Right lobe of liver (tissue), 4 donors: ENCODE data around the gene B3GAT3.

Experiments used
- CTCF ChIP-seq, 4 donors: fragments of 200-600 bp in 3 of 4; fragments of 450-650 bp in 1 of 4; IDR thresholded peaks; one replicate each; pipeline versions ENCODE4 v1.5.1 to v1.8.0; 2016 to 2022; ENCODE audit warnings: antibody characterized with exemption in 4 of 4, mild to moderate bottlenecking in 2 of 4
- POLR2A ChIP-seq: fragments of 450-650 bp; IDR thresholded peaks from one replicate; pipeline ENCODE4 v1.6.1; 2017; ENCODE audit warnings: antibody characterized with exemption, mild to moderate bottlenecking
- donor health status: DM: no; HTN: no; CAD: no.
- donor health status: DM: no; HTN: no; CAD: no.
- donor health status: DM: no; HTN: yes; CAD: no.

- TF ChIP-seq POLR2A: no peak
- TF ChIP-seq CTCF (IDR thresholded peaks at IDR 0.05): no peak
Observed at GRCh38 chr11:62648185-62648966, 26.6 kb upstream of the B3GAT3 start.
